ENCODE measurements around the gene PRG2. TPM values are rescaled to one million over a fixed set of nuclear protein-coding genes. Genes with fewer than 3 reads are reported as not detected.

Gene PRG2
- total and polyA plus RNA-seq, 2 of the 13 experiments (the other 11 are each of a cell fraction or from before 2014, with no cell fraction given), result not detected

DNA sequence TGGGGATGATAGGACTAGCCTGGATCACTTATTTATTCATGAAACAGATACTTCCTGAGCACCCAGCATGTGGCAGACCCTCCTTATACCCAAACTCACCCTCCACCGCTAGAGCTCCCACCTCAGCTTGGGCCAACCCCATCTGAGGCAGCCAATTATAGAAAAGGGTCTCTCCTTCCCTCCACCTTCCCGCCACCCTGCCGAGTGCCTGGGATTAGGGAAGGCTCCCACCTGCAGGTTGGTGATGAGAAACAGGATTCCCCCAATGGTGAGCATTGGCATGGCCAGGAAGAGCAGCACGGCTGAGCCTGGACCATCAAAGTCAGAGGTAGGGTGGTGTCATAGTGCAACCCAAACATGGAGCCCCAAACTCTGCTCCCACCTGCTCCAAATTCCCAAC is 30.6 kb upstream of the PRG2 start:
- no peaks in the 10 kb centered on the region for H3K36me3 ChIP-seq (replicated peaks in 1 of 2; ENCODE audit: control insufficient read depth in 1 of 2, insufficient read depth in 2 of 2, low read length in 2 of 2)
- ATAC-seq (no peak), DNase-seq (ENCODE audit: low spot score) (no peak), FAIRE-seq (no peak)
- no peak overlapping the region for H3K9ac ChIP-seq (ENCODE audit: insufficient read depth, low read depth, low read length)
- intact Hi-C loops (cut with micrococcal nuclease; ENCODE audit: unreplicated experiment) (no loop called here), in situ Hi-C loops (cut with HindIII; ENCODE audit: extremely low pct_ligation_motif_present, low pct_unique_long_range_greater_than_20kb) (no loop called here)
- ChIA-PET POLR2A (no interaction called here), CTCF (ENCODE audit: low intra/inter-chr PET ratio, low total read pairs) (no interaction called here)
- H3K4me3 ChIP-seq (replicated peaks in 1 of 3; ENCODE audit: insufficient read depth in 1 of 3, low read depth in 2 of 3, low read length in 3 of 3), result no peak overlapping the region
- H4K20me1 ChIP-seq (ENCODE audit: insufficient read depth, low read length), result no peaks in the 10 kb centered on the region
- TF ChIP-seq, protein P1, sequence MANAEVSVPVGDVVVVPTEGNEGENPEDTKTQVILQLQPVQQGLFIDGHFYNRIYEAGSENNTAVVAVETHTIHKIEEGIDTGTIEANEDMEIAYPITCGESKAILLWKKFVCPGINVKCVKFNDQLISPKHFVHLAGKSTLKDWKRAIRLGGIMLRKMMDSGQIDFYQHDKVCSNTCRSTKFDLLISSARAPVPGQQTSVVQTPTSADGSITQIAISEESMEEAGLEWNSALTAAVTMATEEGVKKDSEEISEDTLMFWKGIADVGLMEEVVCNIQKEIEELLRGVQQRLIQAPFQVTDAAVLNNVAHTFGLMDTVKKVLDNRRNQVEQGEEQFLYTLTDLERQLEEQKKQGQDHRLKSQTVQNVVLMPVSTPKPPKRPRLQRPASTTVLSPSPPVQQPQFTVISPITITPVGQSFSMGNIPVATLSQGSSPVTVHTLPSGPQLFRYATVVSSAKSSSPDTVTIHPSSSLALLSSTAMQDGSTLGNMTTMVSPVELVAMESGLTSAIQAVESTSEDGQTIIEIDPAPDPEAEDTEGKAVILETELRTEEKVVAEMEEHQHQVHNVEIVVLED (CRISPR knock-in tag; IDR thresholded peaks at IDR 0.05; ENCODE audit: borderline replicate concordance), result no peak
- TF ChIP-seq CAMTA2 (CRISPR knock-in tag; IDR thresholded peaks at IDR 0.05; ENCODE audit: borderline replicate concordance) (no peak), ZSCAN31 (CRISPR knock-in tag; IDR thresholded peaks at IDR 0.05; ENCODE audit: low read depth) (no peak), KDM4B (CRISPR knock-in tag; IDR thresholded peaks at IDR 0.05) (no peak), ZNF460 (CRISPR knock-in tag; IDR thresholded peaks at IDR 0.05; ENCODE audit: borderline replicate concordance) (no peak), NCOA5 (CRISPR knock-in tag; IDR thresholded peaks at IDR 0.05) (no peak), ZNF563 (CRISPR knock-in tag; IDR thresholded peaks at IDR 0.05) (no peak), NFKBIZ (CRISPR knock-in tag; IDR thresholded peaks at IDR 0.05) (no peak), CC2D1A (CRISPR knock-in tag; IDR thresholded peaks at IDR 0.05) (no peak), ZNF224 (CRISPR knock-in tag; IDR thresholded peaks at IDR 0.05) (no peak), ZNF549 (CRISPR knock-in tag; IDR thresholded peaks at IDR 0.05) (no peak), ZNF782 (CRISPR knock-in tag; IDR thresholded peaks at IDR 0.05; ENCODE audit: borderline replicate concordance) (no peak)
- TF ChIP-seq, protein P2, sequence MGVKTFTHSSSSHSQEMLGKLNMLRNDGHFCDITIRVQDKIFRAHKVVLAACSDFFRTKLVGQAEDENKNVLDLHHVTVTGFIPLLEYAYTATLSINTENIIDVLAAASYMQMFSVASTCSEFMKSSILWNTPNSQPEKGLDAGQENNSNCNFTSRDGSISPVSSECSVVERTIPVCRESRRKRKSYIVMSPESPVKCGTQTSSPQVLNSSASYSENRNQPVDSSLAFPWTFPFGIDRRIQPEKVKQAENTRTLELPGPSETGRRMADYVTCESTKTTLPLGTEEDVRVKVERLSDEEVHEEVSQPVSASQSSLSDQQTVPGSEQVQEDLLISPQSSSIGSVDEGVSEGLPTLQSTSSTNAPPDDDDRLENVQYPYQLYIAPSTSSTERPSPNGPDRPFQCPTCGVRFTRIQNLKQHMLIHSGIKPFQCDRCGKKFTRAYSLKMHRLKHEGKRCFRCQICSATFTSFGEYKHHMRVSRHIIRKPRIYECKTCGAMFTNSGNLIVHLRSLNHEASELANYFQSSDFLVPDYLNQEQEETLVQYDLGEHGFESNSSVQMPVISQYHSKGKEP (CRISPR knock-in tag; IDR thresholded peaks at IDR 0.05), result no peak
- TF ChIP-seq, protein P3, sequence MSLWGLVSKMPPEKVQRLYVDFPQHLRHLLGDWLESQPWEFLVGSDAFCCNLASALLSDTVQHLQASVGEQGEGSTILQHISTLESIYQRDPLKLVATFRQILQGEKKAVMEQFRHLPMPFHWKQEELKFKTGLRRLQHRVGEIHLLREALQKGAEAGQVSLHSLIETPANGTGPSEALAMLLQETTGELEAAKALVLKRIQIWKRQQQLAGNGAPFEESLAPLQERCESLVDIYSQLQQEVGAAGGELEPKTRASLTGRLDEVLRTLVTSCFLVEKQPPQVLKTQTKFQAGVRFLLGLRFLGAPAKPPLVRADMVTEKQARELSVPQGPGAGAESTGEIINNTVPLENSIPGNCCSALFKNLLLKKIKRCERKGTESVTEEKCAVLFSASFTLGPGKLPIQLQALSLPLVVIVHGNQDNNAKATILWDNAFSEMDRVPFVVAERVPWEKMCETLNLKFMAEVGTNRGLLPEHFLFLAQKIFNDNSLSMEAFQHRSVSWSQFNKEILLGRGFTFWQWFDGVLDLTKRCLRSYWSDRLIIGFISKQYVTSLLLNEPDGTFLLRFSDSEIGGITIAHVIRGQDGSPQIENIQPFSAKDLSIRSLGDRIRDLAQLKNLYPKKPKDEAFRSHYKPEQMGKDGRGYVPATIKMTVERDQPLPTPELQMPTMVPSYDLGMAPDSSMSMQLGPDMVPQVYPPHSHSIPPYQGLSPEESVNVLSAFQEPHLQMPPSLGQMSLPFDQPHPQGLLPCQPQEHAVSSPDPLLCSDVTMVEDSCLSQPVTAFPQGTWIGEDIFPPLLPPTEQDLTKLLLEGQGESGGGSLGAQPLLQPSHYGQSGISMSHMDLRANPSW (CRISPR knock-in tag; IDR thresholded peaks at IDR 0.05; ENCODE audit: borderline replicate concordance), result no peak
- TF ChIP-seq, protein P4, sequence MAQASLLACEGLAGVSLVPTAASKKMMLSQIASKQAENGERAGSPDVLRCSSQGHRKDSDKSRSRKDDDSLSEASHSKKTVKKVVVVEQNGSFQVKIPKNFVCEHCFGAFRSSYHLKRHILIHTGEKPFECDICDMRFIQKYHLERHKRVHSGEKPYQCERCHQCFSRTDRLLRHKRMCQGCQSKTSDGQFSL (CRISPR knock-in tag; IDR thresholded peaks at IDR 0.05), result no peak
- TF ChIP-seq, protein P5, sequence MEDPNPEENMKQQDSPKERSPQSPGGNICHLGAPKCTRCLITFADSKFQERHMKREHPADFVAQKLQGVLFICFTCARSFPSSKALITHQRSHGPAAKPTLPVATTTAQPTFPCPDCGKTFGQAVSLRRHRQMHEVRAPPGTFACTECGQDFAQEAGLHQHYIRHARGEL (CRISPR knock-in tag; IDR thresholded peaks at IDR 0.05), result no peak
- no TSS peak for BruUV-seq (replicated peaks)
- H3K27me3 ChIP-seq (ENCODE audit: control insufficient read depth in 1 of 2, insufficient read depth in 2 of 2, low read length in 2 of 2), result peaks cover 0 to 6% of the 10 kb centered on the region in 2 experiments; a peak in 2 of 5 replicates
- H3K4me1 ChIP-seq (ENCODE audit: insufficient read depth, low read length), result peaks cover 24% of the 10 kb centered on the region
- no peaks in the 10 kb centered on the region for H3K79me2 ChIP-seq (ENCODE audit: insufficient read depth, low read length)
- H2AFZ ChIP-seq (ENCODE audit: low read length), result no peak overlapping the region
- no peak overlapping the region for H3K4me2 ChIP-seq (ENCODE audit: low read depth, low read length)
- H3K27ac ChIP-seq (ENCODE audit: extremely low read length, insufficient read depth, low read length), result no peak overlapping the region
- WGBS (ENCODE audit: low lambda C conversion rate), result 69% methylated on average over 4 of the region's 4 CpGs
- H3K9me3 ChIP-seq (ENCODE audit: low read length), result no peaks in the 10 kb centered on the region
